Body of pancreas (tissue), 4 donors: ENCODE data around the gene RHNO1.

Experiments
- CTCF ChIP-seq, 7 experiments: fragments of 450-650 bp in 4 of 7; fragments of 200-600 bp in 3 of 7; sonication (generic) in 3 of 7; IDR thresholded peaks; one replicate each; pipeline ENCODE4 v1.5.1; 2016 to 2019; ENCODE audit warnings: antibody characterized with exemption in 7 of 7
- POLR2A ChIP-seq, 3 donors: fragments of 450-650 bp; IDR thresholded peaks; one replicate each; pipeline ENCODE4 v1.6.1; 2016; ENCODE audit warnings: antibody characterized with exemption in 3 of 3, mild to moderate bottlenecking in 2 of 3

- TF ChIP-seq CTCF (IDR thresholded peaks at IDR 0.05), result no peak
- no peak for TF ChIP-seq POLR2A (IDR thresholded peaks at IDR 0.05)
Measured at GRCh38 chr12:2834581-2835491, 42.2 kb upstream of the RHNO1 start, which contains the start of gene NRIP2.
